NCI-H526 treated with DMSO at 0.1 percent for 48 hours (cell line): ENCODE data around the gene RIPOR2.
A peak's percentile ranks its signal among the peaks of the same experiment; 100 is the strongest.

Experiments
- DNase-seq: peaks from one replicate; lab custom pipeline; 2025; lab: John Stamatoyannopoulos, UW

The RIPOR2 gene

DNA sequence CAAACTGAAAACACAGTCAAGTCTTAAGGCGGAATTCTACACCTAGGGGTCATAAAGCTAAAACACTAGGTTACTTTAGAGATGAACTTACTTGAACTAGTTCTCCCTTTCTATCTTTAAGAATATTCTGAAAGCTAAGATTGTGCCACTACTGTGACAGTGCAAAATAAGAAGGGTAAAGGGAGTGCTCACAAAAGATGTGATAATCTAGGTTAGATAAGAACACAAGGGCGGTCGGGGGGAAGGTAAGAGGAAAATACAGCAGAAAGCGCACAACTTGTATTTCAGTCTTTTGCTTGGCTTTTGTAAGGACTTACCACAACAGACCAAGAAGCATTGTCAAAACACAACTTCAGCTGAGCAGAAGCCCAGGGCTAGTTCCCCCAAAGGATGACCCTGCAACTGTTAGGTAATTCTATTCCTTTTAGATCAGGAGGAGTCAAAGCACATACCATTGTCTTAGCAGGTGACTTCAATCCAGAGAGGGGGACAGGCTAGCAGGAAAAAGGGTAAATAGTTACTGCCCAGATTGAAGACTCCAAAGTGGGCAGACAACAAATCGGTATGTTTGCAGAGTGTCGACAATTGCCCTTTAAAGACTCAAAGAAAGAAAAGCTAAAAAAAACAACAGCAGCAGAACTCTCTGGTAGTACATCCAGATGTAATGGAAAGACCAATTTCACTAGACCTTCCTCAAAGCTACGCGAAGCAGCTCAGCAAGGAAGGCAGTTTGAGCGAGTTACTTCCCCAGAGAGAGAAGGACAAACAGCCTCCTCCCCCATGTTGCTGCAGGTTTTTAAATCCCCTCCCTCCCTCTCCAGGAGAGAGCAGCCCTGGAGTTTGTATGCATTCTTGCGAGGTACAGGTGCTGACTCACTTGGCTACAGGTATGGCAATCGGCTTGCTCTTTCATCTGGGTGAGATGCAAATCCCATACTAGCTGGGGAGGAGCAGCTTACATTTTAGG lies 59.0 kb downstream of the RIPOR2 start:
- DNase-seq, result no peak

DNA sequence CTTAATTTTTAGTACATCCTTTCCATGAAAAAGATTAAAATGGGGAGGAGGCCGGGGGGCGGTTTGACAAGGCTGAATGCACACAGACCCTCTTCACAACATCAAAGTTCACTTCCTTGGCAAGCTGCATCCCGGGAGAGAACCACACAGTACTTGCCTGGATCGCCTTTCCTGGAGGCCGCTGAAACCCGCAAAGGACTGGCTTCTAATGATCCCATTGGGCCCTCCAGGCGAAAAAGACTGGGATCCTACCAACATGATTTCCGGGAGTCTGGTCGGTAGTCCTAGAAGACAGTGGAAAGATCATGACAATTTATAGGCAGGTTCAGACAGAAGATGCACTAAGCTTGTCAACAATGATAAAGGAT lies 60.2 kb downstream of the RIPOR2 start:
- no peak for DNase-seq

DNA sequence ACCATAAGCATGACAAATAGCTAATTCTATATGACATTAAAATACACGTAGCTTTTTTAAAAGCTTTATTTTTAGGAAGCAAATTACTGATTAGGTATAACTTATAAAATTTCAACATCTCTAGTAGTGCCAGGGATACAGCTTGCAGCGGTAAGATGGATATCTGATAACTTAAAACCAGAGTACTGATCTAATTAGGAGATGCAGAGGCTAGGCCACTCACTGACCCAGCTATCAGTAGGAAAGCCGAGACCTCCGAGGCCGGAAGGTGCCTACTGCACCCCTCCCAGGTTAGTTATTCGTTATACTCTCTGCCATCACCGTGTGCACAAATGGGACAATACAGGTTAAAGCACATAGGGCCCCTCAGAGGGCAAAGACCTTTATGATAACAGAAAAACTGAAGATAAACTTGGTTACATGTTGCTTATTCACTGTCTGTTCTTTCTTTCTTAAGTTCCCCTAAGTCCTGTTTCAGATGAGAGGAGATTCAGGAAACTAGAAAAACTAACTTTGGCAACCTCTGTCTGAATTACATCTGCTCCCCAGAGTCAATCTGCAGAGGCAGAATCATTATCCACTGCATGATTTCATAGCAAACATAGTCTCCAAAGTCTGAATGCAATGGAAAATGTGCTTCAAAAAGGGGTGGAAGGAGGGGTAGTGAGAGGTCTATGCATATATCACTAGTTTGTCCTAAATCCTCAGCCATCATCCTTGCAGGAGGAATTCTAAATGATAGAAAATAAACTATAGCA lies 60.8 kb downstream of the RIPOR2 start:
- no peak for DNase-seq

DNA sequence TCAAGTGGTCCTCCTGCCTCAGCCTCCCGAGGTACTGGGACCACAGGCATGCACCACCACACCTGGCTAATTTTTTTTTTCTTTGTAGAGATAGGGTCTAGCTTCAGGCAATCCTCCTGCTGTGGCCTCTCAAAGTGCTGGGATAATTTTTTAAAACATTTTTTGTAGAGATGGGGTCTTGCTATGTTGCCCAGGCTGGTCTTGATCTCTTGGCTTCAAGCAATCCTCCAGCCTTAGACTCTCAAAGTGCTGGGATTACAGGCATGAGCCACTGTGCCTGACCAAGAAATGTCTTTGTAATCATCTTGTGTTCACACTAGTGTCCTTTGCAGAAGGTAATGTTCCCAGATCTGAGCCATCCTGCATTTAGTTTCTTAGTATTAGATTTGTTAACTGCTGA lies 61.6 kb downstream of the RIPOR2 start:
- no peak for DNase-seq

DNA sequence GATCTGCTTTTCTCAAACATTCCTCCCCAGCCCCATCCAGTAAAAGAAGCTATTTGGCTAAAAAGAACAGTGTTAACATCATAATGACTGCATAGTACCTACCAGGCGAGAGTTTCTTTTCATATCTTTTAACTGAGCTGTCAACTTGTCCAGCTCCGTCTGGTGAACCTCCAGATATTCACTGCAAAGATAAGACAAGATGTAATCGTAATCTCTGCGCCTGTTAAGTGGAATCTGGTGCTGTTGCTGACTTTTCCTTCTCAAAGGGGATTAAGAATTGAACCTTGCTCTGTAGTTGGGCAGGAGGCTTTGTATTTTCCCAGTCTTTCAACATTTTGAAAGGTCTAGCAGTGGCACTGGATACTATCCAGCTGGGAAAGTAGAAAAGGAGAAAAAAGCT lies 63.0 kb downstream of the RIPOR2 start:
- no peak for DNase-seq

DNA sequence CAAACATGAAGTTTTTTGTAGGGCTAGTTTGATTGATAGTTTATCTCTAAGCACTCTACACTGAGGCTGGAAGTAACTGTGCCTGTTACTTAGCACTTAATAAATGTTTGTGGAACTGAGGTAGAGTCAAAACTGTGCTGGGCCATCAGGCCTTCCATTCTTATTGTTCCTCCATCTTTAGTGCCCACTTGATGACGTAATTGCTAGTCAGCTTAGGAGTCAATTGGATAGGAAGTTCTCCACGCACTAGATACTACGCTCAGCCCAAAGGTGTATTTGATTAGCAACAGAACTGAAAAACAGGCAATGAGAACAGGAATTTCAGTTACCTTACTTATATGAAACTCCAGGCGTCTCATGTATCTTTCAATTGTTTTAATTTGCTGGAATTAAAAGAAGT lies 67.0 kb downstream of the RIPOR2 start:
- no peak for DNase-seq

DNA sequence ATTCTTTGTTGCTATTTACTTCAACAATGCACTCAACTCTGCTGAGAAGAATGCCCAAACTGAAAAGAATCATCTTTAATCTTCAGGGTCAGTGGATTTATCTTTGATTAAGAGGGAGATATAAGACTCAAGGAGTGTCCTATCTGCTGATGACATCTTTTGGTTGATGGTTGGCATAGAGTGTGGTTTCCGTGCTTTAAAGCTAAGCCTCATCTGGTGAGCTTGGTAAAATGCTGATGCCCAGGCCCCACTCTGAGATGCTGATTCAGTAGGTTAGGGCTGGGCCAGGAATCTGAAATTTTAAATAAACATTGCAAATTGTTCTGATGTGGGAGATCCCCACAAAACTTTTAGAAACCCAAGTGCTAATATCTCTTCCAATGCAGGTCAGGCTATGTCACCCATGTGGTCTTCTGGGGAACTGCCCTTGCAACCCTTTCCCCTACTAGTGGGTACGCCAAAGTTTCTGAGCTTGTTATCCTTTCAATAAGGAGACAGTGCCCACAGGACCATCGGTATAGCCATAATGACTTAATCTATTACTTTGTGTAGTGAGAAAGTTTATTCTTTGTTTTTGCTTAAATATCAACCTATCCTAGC lies 68.6 kb downstream of the RIPOR2 start:
- no peak for DNase-seq

DNA sequence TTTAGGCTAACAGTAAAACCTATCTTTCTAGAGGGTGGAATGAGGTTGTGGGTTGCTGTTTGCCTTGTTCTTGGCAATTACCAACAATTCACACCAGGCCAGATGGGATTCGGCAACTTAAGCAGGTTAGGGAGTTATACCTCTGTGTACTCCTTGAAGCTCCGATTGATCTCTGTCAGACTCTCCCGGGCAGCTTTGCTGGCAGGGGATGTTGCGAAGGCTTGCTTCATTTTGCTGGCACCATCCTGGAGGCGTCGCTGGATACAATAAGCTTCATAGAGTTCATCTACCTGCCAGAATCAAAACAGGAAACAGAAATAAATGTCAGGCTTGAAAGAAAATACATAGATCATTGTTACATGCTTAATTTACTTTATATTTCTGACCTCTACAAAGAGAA lies 70.6 kb downstream of the RIPOR2 start:
- DNase-seq, result no peak

DNA sequence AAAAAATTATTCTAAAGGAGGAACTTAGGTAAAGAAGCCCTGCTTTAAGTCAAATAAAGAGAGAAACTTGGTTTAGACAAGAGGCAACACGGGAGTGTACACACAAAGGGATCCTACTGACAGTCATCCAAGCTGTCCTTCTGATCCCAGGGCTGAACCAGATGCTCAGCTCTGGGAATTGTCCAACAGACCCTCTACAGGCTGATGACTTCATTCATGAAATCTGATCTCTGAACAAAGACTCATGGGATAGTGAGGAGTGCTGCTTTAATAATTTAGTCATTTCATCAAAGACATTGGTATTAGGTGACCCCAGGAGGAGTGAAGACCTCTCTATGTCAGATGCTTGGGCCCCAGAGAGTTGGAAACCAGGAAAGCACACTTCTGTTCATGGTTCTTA lies 71.4 kb downstream of the RIPOR2 start:
- DNase-seq, result no peak

DNA sequence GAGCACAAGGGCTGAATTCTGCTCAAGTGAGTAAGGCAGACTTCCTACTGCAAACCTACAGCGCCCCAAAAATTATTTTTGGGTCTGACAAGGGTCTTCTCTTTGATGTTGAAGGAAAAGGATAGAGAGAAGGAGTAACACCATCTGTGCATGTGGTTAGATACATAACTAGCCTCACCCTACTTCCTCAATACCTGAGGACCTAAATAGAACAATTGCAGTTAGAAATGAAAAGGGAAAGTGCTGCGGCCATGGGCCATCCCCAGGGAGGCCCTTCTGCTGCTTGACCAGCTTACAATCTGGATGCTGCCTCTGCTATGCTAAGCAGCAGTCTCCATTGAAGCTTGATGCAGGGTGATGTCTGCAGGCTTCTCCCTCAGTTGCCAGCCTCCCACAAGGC lies 73.8 kb downstream of the RIPOR2 start:
- no peak for DNase-seq

DNA sequence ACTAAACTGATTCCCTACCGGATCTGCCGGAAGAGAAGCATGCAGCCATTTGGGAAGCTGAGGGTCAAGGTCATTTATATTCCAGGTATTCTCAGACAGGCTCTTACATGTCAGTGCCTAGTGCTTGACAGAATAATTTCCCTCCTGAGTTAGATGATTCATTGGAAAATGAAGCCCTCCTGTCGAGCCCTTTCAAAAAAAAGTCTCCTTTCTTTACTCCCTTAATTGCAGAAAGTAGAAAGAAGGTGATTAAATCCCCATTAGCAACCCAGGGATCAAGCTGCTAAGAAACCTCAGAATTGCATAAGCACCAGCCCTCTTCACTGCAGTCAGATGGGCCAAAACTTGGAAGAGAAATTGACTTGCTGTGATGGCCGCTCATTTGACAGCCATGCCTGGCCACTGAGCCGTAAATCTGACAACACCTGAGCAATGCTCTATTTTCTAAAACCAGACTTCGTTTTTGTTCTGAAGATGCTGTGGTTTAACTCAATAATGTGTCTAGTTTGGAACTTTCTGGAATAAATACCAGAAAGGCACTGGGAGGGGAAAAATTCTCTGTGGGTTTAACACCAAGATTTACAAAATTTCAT lies 76.1 kb downstream of the RIPOR2 start:
- no peak for DNase-seq

DNA sequence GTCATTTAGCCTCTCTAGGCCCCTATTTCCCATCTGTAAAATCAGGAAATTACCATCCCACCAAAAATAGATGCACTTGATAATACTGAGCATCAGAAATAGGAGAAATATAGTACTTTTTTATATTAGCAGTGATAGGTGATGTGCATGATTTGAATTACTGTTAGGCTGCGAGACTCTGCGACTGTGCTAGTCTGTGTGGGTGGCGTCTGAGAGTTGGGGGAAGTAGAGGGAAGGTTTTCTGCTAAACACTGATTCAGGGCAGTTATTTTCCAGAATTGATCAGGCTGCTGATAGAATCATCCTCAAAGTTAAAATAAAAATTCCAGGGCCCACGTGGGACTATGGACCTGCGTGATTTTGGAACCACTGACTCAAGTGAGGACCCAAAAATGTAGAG lies 76.6 kb downstream of the RIPOR2 start:
- DNase-seq, result no peak

DNA sequence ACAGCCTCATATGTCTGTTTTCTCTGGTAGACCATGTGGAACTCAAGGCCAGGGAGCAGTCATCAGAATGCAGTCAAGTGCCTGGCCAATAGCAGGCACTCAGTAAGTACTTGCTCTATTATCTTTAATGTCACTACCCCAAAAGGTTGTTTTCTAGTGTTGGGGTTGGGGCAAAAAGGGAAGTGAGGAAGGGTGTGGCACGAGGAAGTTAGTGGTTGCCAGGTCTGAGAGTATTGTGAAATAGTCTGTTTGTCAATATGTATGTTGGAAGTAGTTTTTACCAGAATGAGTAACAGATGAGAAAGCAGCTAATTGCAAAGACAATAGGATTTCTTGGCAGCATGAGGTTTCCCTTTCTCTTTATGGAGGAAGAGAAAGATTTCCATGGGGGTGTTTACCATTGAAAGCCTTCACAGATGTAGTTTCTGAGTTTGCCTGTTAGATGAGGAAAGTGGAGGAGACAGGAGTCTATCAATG lies 77.5 kb downstream of the RIPOR2 start:
- no peak for DNase-seq

DNA sequence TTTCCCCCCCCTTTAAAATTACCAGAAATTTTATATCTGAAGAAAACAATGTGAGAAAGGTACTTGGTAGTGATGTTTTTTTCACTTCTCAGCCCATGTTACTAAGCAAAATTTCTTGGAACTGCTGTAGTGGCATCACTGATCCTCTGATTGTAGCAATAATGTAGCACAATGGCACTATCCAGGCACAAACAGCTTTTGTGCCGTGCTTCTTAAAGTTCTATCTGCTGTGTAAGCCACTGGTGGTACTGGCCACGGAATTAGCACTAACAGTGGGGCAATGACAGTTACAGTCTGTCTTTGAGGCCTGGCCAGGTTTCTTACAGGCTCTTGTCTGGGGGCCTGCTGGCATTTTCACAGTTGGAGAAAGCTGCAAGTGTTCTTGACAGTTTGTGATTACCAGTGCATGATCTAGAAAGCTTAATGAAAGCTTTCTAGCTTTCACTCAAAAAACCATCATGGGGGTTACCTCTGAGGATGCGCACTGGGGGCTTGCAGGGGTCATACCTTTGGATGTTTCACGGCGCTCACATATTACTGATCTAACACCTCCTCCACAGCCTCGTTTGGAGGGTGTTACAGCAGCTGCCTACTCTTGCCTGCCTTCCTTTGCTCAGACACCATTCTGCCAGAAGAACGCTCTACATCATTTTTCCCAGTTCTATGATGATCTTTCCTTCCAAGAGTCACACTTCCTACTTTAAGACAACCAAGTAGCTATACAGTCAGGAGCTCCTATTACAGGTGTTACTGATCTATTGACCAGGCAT lies 78.7 kb downstream of the RIPOR2 start:
- DNase-seq, result no peak

DNA sequence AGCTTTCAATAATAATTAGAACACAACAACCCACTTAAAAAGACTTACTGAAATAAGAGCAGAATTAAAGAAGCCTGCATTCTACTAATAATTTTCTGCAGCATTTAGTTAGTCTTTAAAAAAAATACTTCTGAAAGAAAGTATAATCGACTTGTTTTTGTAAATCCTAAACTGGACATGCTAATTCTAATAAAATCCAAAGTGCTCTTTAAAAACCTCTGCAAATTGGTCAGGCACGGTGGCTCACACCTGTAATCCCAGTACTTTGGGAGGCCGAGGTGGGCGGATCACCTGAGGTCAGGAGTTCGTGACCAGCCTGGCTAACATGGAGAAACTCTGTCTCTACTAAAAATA lies 79.5 kb downstream of the RIPOR2 start:
- DNase-seq, result no peak

DNA sequence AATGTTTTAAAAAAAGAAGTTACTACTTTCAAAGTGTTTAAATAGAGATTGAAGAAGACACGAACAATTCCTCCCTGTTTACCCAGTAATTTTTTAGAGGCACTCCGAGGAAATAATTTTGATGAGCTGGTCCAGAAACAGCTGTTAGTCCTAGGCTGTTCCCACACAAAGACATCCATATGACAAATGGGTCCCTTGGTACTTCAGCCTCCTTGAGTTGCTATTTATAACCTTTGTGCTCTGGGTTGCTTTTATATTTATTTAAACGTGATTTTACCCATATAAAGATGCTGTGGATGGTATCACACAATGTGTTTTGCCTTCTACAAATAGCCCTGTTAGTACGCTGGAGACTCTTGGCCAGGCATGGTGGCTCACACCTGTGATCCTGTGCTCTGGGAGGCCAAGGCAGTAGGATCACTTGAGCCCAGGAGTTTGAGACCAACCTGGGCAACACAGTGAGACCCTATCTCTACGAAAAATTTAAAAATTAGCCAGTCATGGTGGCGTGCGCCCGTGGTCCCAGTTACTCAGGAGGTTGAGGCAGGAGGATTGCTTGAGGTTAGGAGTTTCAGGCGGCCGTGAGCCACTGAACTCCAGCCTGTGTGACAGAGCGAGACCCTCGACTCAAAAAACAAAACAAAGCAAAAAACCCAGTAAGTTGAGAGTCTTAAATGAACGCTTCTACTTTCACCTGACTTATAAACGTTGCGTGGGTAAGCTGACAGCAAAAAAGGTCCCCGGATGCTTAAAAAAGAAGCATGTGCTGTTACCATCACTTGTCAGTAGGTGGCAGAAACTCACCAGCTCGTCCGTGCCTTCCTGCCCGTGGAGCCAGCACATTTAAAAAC lies 80.1 kb downstream of the RIPOR2 start:
- DNase-seq, result peak; percentile 18

DNA sequence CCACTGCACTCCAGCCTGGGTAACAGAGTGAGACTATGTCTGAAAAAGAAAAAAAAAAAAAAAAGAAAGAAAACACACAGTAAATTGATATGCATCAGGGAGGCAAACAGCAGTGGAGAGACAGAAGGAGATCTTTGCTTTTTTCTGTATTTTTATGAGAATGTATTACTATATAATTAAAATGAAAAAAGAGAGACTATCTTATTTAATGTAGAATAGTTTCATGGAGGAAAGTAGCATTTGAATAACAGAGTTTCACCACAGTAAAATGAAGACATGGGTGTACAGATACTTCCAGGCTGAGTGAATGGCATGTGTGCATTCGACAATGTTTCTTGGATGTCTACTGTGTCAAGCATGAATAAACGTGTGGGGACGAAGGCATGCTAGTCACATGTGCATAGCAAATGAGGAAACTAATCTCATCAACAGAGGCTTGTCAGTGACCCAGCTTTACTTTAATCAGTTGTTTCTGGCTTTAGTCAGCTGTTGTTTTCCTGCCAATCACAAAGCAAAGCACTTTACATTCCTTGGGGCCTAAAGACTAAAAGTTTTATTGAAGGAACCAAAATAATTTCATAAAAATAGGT lies 81.6 kb downstream of the RIPOR2 start:
- no peak for DNase-seq

DNA sequence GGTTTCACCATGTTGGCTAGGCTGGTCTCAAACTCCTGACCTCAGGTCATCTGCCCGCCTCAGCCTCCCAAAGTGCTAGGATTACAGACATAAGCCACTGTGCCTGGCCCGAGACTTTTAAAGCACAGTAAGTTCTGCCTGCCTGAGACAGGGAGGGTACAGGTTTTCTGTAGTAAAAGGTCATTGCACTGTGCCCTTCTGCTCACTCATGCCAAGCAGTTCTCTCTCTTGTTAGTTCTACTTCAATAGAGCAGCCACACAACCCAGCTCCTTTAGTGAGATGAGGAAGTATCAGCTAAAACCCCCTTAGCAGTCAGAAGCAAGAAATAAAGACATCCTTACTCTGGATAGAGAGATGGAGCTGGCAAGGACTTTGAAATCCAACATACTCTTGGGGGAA lies 84.7 kb downstream of the RIPOR2 start:
- no peak for DNase-seq

DNA sequence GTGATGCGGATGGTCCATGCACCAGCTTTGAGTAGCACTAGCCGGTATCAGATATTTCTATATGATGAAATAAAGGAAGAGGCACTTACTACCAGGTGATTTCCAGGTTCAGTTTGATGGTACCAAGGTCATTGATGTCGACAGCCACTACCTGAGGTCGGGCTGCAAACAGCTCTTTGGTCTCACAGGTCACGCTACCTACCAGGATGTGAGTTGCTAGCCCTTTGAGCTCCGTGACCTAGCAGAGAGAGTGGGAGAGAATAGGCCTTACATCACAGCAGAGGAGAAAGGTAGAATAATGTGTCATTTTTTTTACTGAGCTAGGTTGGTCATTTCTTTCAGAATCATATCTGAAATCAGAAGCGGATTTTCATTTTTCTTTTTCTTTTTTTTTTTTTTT lies 86.0 kb downstream of the RIPOR2 start:
- DNase-seq, result no peak

DNA sequence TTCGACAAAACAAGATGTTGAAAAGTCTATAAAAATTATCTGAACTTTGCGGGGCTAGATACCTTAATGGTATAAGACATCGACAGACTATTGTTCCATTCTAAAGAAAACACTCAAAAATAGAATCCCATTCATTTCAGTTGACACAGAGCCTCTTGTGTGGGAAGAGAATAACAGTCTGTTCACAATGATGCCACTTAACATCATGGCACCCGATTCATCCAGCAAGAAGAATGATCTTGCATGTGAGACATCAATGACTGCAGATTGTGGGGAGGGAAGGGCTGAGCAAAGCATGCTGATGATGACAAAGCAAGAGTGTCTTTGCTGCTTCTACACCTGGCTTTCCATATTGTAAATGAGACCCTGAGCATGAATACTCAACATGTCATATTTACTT lies 87.3 kb downstream of the RIPOR2 start:
- DNase-seq, result no peak
